T47D (cell line): ENCODE measurements around the gene RAB3IL1.

Experiments used
- DNase-seq, 2 experiments: peaks; one replicate each; pipeline versions ENCODE4 v3.0.0 to v3.0.0-alpha.2; 2011 to 2012; ENCODE audit warnings: low read depth in 1 of 2, low spot score in 1 of 2
- JUND ChIP-seq: IDR thresholded peaks from 2 replicates; pipeline ENCODE4 v1.6.1; 2012; ENCODE audit warnings: low read depth
- in situ Hi-C: cut with HindIII; loops from 2 replicates; pipeline ENCODE4 v1.10.0; 2016; ENCODE audit warnings: low sequenced_read_pairs, low pct_unique_long_range_greater_than_20kb

RAB3IL1 gene

GRCh38 chr11:61902313-61902712 lies 15.1 kb downstream of the RAB3IL1 start:
- no peak for TF ChIP-seq JUND
- in situ Hi-C loops: no loop called here
- DNase-seq: no peak

- DNase-seq: no peak
- in situ Hi-C loops: no loop called here
- TF ChIP-seq JUND: no peak
Observed at GRCh38 chr11:61901397-61901796, 16.0 kb downstream of the RAB3IL1 start.

- no peak for TF ChIP-seq JUND
- in situ Hi-C loops: no loop called here
- no peak for DNase-seq
Observed at GRCh38 chr11:61900251-61900650, 17.1 kb downstream of the RAB3IL1 start.

DNA sequence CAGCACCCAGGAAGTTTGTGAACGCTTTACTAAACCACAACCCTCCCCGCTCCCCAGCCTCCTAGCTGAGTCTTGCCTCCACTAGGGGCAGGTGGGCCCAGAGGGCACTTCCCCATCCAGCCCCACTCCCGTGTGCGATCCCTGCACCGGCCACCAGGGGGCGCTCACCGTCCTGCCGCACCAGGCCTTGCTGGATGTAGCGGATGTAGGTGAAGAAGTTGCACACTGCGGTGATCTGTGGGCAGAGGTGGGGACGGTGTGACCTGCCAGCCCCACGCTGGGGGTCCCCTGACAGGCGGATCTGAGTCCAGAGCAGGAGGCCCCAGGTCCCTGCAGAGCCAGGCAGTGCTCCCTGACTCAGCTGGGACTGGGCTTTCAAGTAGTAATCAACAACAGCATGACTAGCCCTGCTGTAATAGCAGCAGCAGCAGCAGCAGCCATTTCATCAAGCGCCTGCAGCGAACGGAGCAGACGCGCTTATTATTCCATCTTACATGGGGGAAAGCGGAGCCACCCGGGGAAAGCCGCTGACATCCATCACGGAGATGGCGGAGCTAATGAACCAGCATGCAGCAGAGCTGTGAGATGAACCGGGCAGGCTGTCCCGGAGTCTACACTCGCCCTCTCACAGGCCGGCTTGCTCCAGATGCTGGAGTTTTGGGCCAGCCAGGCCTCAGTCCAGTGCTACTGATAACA lies 18.1 kb downstream of the RAB3IL1 start:
- in situ Hi-C loops: no loop called here
- TF ChIP-seq JUND: no peak
- peak; percentile 81 to 97 for DNase-seq

GRCh38 chr11:61898247-61898582 lies 19.2 kb downstream of the RAB3IL1 start:
- no peak for DNase-seq
- TF ChIP-seq JUND: no peak
- in situ Hi-C loops: no loop called here

- in situ Hi-C loops: no loop called here
- no peak for TF ChIP-seq JUND
- peak; percentile 72 to 87 for DNase-seq
Observed at GRCh38 chr11:61897387-61898246, 19.7 kb downstream of the RAB3IL1 start.

DNA sequence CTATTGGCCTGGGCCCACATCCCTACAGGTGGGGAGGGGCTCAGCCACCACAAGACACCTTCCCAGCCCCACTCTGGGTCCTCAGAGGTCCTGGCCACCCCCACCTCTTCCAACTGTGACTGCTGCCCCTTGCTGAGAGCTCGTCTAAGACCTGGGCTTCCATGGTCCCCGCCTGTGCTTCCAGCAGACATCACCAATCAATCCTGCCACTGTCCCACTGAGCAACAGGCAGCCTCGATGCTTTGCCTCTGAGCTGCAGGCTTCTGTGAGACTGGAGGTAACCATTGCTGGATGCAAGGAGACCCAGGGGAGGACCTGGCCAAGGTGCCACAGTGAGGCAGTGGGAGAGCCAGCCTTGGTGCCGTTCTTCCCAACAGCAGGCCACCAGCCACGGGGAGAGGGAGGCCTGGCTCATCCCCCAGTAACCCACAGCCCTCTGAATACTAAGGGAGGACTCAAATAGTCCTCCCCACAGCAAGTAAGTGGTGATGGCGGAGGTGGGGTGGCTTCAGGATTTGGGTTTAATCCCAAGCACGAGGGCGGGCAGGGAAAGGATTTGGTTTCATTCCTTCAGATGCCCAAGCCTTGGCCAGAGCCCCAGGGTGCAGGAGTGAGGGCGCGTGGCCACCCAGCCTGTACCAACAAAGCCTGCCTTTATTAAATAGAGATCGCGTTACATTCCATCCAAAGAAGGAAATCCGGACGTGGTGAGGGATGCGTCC lies 20.5 kb downstream of the RAB3IL1 start:
- no peak for TF ChIP-seq JUND
- no peak for DNase-seq
- in situ Hi-C loops: no loop called here

DNA sequence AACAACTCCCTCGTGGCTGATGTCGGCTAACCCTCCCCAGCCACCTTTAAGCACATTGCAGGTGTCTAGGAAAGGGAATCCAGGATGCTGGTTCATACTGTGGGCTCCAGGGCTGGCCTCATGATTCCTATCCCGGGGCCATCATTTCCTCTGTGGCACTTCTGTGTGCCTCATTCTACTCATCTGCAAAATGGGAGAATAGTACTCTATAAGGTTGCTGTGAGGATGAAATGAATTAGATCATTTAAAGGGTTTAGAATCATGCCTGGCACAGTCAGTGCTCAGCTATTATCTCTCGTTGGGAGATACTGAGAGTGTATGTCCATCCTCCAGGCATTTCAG lies 21.7 kb downstream of the RAB3IL1 start:
- no peak for DNase-seq
- no peak for TF ChIP-seq JUND
- in situ Hi-C loops: no loop called here

DNA sequence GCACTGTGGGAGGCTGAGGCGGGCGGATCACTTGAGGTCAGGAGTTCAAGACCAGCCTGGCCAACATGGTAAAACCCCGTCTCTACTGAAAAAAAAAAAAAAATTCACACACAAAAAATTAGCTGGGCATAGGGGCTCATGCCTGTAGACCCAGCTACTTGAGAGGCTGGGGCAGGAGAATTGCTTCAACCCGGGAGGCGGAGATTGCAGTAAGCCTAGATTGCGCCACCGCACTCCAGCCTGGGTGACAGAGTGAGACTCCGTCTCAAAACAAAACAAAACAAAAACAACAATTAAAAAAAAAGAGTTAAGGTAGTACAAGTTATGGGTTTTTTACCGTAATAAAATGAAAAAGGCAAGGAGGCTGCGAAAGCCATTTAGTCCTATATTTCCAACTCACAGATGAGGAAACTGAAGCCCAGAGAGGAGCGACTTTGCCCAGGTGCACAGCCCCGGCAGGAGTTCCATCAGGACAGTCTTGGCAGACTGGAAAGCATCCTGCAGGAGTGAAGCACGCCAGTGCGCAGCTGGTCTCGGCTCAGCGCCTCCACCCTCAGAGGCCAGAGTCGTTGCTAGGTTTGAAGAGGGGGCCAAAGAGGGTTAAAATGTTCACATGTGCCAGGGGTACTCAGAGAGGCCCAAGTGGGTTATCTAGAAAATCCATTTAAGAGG lies 22.2 kb downstream of the RAB3IL1 start:
- no peak for TF ChIP-seq JUND
- in situ Hi-C loops: no loop called here
- DNase-seq: no peak

GRCh38 chr11:61893981-61894380 lies 23.4 kb downstream of the RAB3IL1 start:
- in situ Hi-C loops: no loop called here
- DNase-seq: no peak
- no peak for TF ChIP-seq JUND

- in situ Hi-C loops: no loop called here
- no peak for DNase-seq
- no peak for TF ChIP-seq JUND
Observed at GRCh38 chr11:61892085-61892370, 25.3 kb downstream of the RAB3IL1 start.

GRCh38 chr11:61891331-61892084 lies 25.9 kb downstream of the RAB3IL1 start, which contains the start of gene FADS3:
Gene FADS3 (minus strand): TSS chr11:61891545. CDS start chr11:61891381, 164 bp downstream.
- peak; percentile 95 to 96 for DNase-seq
- TF ChIP-seq JUND: no peak
- in situ Hi-C loops: no loop called here
